Endothelial cell of umbilical vein (primary cell): ENCODE results near the gene WDFY2. TPM values are rescaled to one million over a fixed set of nuclear protein-coding genes. Genes with fewer than 3 reads are reported as not detected.

Experiments used
- BruUV-seq: library from RNA; stranded (reverse); fragments of 400-500 nt; replicated peaks from 2 replicates; lab custom pipeline; 2021; lab: Mats Ljungman, UMichigan
- CTCF ChIA-PET: fragments of 300-600, 350-600 bp; sonication (Branson Sonifier 250); formaldehyde crosslinking; loops from one replicate; lab custom pipeline; 2021; ENCODE audit warnings: antibody characterized with exemption, inconsistent platforms; lab: Charles Lee
- POLR2A ChIA-PET: fragments of 300-600, 350-600 bp; sonication (Branson Sonifier 250); formaldehyde crosslinking; loops from one replicate; lab custom pipeline; 2021; ENCODE audit warnings: antibody characterized with exemption, inconsistent platforms; lab: Charles Lee
- DNase-seq: peaks from one replicate; pipeline ENCODE4 v3.0.0-alpha.2; 2011; ENCODE audit warnings: low read depth, low spot score
- FAIRE-seq: peaks from 2 replicates; lab custom pipeline; 2011; peaks lifted over from hg19 to GRCh38; lab: Jason Lieb, UNC
- H2AFZ ChIP-seq: 2 replicates; pipeline ENCODE4 v1.6.0; 2012; ENCODE audit warnings: low read depth, low read length, control low read depth, inconsistent platforms
- H3K27ac ChIP-seq: 2 replicates; pipeline ENCODE4 v1.5.1; 2011; ENCODE audit warnings: low read depth, mild to moderate bottlenecking, control low read depth, low read length, moderate library complexity; ENCODE audit not compliant: insufficient read depth
- H3K27me3 ChIP-seq, 2 experiments: 2 replicates each; pipeline versions ENCODE4 v1.6.0 to v1.6.1; 2011; ENCODE audit warnings: low read length in 2 of 2, mixed read lengths in 1 of 2; ENCODE audit not compliant: control insufficient read depth in 2 of 2, insufficient read depth in 2 of 2
- H3K36me3 ChIP-seq, 2 experiments: 2 replicates in 1 of 2; 3 replicates in 1 of 2; pipeline ENCODE4 v1.5.1; 2011; ENCODE audit warnings: low read length in 2 of 2, mild to moderate bottlenecking in 1 of 2, moderate library complexity in 1 of 2; ENCODE audit not compliant: control insufficient read depth in 2 of 2, insufficient read depth in 2 of 2; ENCODE audit errors: extremely low read depth in 1 of 2
- H3K4me1 ChIP-seq: 3 replicates; pipeline ENCODE4 v1.5.1; 2011; ENCODE audit warnings: mild to moderate bottlenecking, low read length; ENCODE audit not compliant: control insufficient read depth, insufficient read depth; ENCODE audit errors: extremely low read depth
- H3K4me2 ChIP-seq: 2 replicates; pipeline ENCODE4 v1.6.1; 2011; ENCODE audit warnings: low read length, control low read depth, mixed read lengths; ENCODE audit not compliant: insufficient read depth
- H3K4me3 ChIP-seq, 3 experiments: fragments of 200-600 bp in 1 of 3; sonication (generic), shearing (Covaris generic) in 1 of 3; replicated peaks in 1 of 3; 2 replicates each; pipeline ENCODE4 v1.5.1; 2011 to 2016; ENCODE audit warnings: control low read depth in 3 of 3, low read length in 3 of 3, mild to moderate bottlenecking in 2 of 3, inconsistent platforms in 1 of 3, low read depth in 1 of 3, moderate library complexity in 1 of 3; ENCODE audit not compliant: insufficient read depth in 1 of 3
- H3K79me2 ChIP-seq: 2 replicates; pipeline ENCODE4 v1.6.0; 2012; ENCODE audit warnings: low read length, inconsistent platforms; ENCODE audit not compliant: control insufficient read depth, insufficient read depth
- H3K9ac ChIP-seq: replicated peaks from 2 replicates; pipeline ENCODE3; 2011; ENCODE audit warnings: low read length, control low read depth; ENCODE audit not compliant: insufficient read depth; ENCODE audit errors: extremely low read depth
- H3K9me1 ChIP-seq: replicated peaks from 3 replicates; pipeline ENCODE4 v1.6.0; 2011; ENCODE audit warnings: mild to moderate bottlenecking, low read length; ENCODE audit not compliant: control insufficient read depth, insufficient read depth; ENCODE audit errors: extremely low read depth
- H3K9me3 ChIP-seq: replicated peaks from 2 replicates; pipeline ENCODE4 v1.5.1; 2012; ENCODE audit warnings: low read length, inconsistent platforms; ENCODE audit not compliant: control insufficient read depth, insufficient read depth
- H4K20me1 ChIP-seq: replicated peaks from 2 replicates; pipeline ENCODE3; 2011; ENCODE audit warnings: mild to moderate bottlenecking, low read length; ENCODE audit not compliant: control insufficient read depth, insufficient read depth; ENCODE audit errors: extremely low read depth
- EZH2 ChIP-seq: IDR thresholded peaks from 2 replicates; pipeline ENCODE4 v1.6.1; 2012; ENCODE audit warnings: borderline replicate concordance, low read depth, mild to moderate bottlenecking, moderate library complexity, low read length, inconsistent platforms; ENCODE audit not compliant: severe bottlenecking
- FOS ChIP-seq: IDR thresholded peaks from 2 replicates; pipeline ENCODE4 v1.6.1; 2011; ENCODE audit warnings: mild to moderate bottlenecking, low read length, moderate library complexity, borderline replicate concordance; ENCODE audit not compliant: insufficient read depth
- GATA2 ChIP-seq: IDR thresholded peaks from 2 replicates; pipeline ENCODE4 v1.7.0; 2011; ENCODE audit warnings: low read depth, mild to moderate bottlenecking, moderate library complexity, mixed read lengths, low read length; ENCODE audit not compliant: insufficient read length, insufficient read depth
- JUN ChIP-seq: IDR thresholded peaks from 2 replicates; pipeline ENCODE4 v1.6.1; 2011; ENCODE audit warnings: borderline replicate concordance, low read depth; ENCODE audit not compliant: insufficient read length, insufficient read depth
- MYC ChIP-seq: IDR thresholded peaks from one replicate; pipeline ENCODE4 v1.6.1; 2011; ENCODE audit warnings: mild to moderate bottlenecking, low read depth, low read length
- POLR2A ChIP-seq: IDR thresholded peaks from 2 replicates; pipeline ENCODE4 v1.6.1; 2012; ENCODE audit warnings: low read depth, mild to moderate bottlenecking, control low read depth, low read length
- POLR2AphosphoS5 ChIP-seq: IDR thresholded peaks from 2 replicates; pipeline ENCODE4 v1.6.1; 2012; ENCODE audit warnings: low read depth, mild to moderate bottlenecking, control low read depth, low read length, moderate library complexity; ENCODE audit not compliant: insufficient read depth
- dilution Hi-C: fragments of 300-500 bp; cut with MboI; formaldehyde crosslinking; loops from one replicate; pipeline ENCODE4 v1.15.0; 2019; ENCODE audit warnings: low sequenced_read_pairs; ENCODE audit not compliant: extremely low pct_ligation_motif_present
- intact Hi-C: fragments of 100-400 bp; cut with micrococcal nuclease; formaldehyde crosslinking; loops from one replicate; pipeline ENCODE4 v1.10.0; 2022
- polyA plus RNA-seq, 4 experiments: library from polyadenylated mRNA; depleted of rRNA in 3 of 4; stranded (reverse) in 3 of 4; unstranded in 1 of 4; fragments of >200 nt; gene quantifications; 2 replicates each; pipeline versions ENCODE4 v1.2.1 to v1.2.3, GENCODE V29; 2011 to 2012; ENCODE audit warnings: missing spikeins in 1 of 4
- total RNA-seq: library from RNA; stranded (reverse); gene quantifications from 2 replicates; pipeline ENCODE4 v1.2.3, GENCODE V29; 2021
- TF ChIP-seq, protein P1 (sequence below), 2 donors: IDR thresholded peaks; 1 replicate in 1 of 2; 2 replicates in 1 of 2; pipeline ENCODE4 v1.5.1; 2011; ENCODE audit warnings: low read length in 2 of 2, mild to moderate bottlenecking in 2 of 2, moderate library complexity in 2 of 2, control low read depth in 1 of 2, inconsistent platforms in 1 of 2, low read depth in 1 of 2; ENCODE audit not compliant: insufficient read depth in 1 of 2; ENCODE audit errors: extremely low read depth in 1 of 2
- TF ChIP-seq, protein P2 (sequence below): IDR thresholded peaks from 2 replicates; pipeline ENCODE4 v1.6.1; 2011; ENCODE audit not compliant: insufficient read depth, insufficient read length

WDFY2 gene
- total and polyA plus RNA-seq, 2 donors (not counting 3 experiments of a cell fraction or from before 2014, with no cell fraction given), result 2.1 to 5.5 TPM

DNA sequence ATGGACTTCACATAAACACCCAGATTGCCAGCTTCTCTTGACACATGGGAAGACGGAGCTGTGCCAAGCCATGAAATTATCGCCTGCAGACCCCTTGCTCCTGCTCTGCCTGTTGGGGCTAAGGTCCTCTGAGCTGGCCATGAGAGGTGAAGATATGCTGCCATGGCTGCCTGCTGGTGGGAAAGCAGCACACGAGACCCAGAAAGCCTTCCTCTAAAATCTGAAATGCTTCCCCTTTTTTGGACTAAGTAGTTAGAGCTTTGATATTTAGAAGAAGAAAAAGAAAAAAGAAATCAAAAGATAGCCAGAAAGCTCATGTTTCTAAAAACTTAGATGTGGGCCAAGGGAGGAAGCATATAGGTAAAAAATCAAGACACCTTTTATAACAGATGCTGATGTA lies 11.2 kb downstream of the WDFY2 start:
- no peaks in the 10 kb centered on the region for H3K27me3 ChIP-seq
- no peak overlapping the region for H2AFZ ChIP-seq
- TF ChIP-seq POLR2AphosphoS5 (no peak), POLR2A (no peak), MYC (no peak), EZH2 (no peak), FOS (no peak)
- TF ChIP-seq, protein P1, sequence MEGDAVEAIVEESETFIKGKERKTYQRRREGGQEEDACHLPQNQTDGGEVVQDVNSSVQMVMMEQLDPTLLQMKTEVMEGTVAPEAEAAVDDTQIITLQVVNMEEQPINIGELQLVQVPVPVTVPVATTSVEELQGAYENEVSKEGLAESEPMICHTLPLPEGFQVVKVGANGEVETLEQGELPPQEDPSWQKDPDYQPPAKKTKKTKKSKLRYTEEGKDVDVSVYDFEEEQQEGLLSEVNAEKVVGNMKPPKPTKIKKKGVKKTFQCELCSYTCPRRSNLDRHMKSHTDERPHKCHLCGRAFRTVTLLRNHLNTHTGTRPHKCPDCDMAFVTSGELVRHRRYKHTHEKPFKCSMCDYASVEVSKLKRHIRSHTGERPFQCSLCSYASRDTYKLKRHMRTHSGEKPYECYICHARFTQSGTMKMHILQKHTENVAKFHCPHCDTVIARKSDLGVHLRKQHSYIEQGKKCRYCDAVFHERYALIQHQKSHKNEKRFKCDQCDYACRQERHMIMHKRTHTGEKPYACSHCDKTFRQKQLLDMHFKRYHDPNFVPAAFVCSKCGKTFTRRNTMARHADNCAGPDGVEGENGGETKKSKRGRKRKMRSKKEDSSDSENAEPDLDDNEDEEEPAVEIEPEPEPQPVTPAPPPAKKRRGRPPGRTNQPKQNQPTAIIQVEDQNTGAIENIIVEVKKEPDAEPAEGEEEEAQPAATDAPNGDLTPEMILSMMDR (IDR thresholded peaks at IDR 0.05; ENCODE audit: extremely low read depth in 1 of 2, insufficient read depth in 1 of 2, low read depth in 1 of 2, low read length in 2 of 2), result no peak
- dilution Hi-C loops (no loop called here), intact Hi-C loops (no loop called here)
- POLR2A ChIA-PET, result no interaction called here
- peaks cover 11% of the 10 kb centered on the region for H3K4me1 ChIP-seq
- H3K9ac ChIP-seq, result no peak overlapping the region
- no peak overlapping the region for H3K4me2 ChIP-seq
- CTCF ChIA-PET, result no interaction called here
- no peaks in the 10 kb centered on the region for H3K9me3 ChIP-seq
- no peak overlapping the region for H3K4me3 ChIP-seq
- H4K20me1 ChIP-seq, result no peaks in the 10 kb centered on the region
- DNase-seq, result no peak
- no TSS peak for BruUV-seq
- no peak for FAIRE-seq
- no peak overlapping the region for H3K27ac ChIP-seq
- no peaks in the 10 kb centered on the region for H3K36me3 ChIP-seq
- peaks cover 2% of the 10 kb centered on the region for H3K9me1 ChIP-seq
- no peaks in the 10 kb centered on the region for H3K79me2 ChIP-seq

DNA sequence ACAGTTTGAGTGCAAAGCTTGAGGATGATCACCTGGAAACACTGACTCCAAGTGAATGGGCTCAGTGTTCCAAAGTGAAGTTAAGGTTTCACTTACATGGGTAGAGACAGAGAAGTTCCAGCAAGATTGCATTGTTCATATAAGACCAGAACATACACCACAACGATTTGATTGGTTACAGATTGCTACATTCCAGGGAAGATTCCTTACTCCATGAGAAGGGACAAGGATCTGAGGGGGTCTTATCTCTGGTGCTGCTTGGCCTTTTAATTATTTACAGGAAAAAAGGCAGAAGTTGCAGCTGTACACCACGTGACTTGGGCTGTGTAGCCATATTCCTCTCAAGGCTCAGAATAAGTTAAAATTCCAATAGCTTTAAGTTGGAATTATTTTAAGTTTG lies 12.3 kb downstream of the WDFY2 start:
- no peak overlapping the region for H3K9ac ChIP-seq
- peaks cover 2% of the 10 kb centered on the region for H3K9me1 ChIP-seq
- no peak overlapping the region for H3K4me3 ChIP-seq
- no peak overlapping the region for H2AFZ ChIP-seq
- H4K20me1 ChIP-seq, result no peaks in the 10 kb centered on the region
- no peaks in the 10 kb centered on the region for H3K79me2 ChIP-seq
- dilution Hi-C loops (no loop called here), intact Hi-C loops (no loop called here)
- POLR2A ChIA-PET, result no interaction called here
- no peaks in the 10 kb centered on the region for H3K27me3 ChIP-seq
- BruUV-seq, result no TSS peak
- H3K4me2 ChIP-seq, result no peak overlapping the region
- no peak for TF ChIP-seq JUN
- no peak for TF ChIP-seq FOS
- TF ChIP-seq, protein P1 (IDR thresholded peaks at IDR 0.05; ENCODE audit: extremely low read depth in 1 of 2, insufficient read depth in 1 of 2, low read depth in 1 of 2, low read length in 2 of 2), result no peak
- no peak for TF ChIP-seq POLR2AphosphoS5
- TF ChIP-seq, protein P2, sequence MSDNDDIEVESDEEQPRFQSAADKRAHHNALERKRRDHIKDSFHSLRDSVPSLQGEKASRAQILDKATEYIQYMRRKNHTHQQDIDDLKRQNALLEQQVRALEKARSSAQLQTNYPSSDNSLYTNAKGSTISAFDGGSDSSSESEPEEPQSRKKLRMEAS, result no peak
- no peak for TF ChIP-seq MYC
- no peak for TF ChIP-seq GATA2
- no peak for TF ChIP-seq POLR2A
- TF ChIP-seq EZH2, result no peak
- CTCF ChIA-PET, result no interaction called here
- DNase-seq (no peak), FAIRE-seq (no peak)
- H3K36me3 ChIP-seq, result no peaks in the 10 kb centered on the region
- H3K4me1 ChIP-seq, result peaks cover 2% of the 10 kb centered on the region
- no peak overlapping the region for H3K27ac ChIP-seq
- H3K9me3 ChIP-seq, result no peaks in the 10 kb centered on the region
